Caco-2 (cell line): ENCODE results near the gene P2RX6. TPM values are rescaled to one million over a fixed set of nuclear protein-coding genes. Genes with fewer than 3 reads are reported as not detected.
A peak's percentile ranks its signal among the peaks of the same experiment; 100 is the strongest.

ENCODE experiments used
- BruUV-seq: library from RNA; stranded (reverse); fragments of 400-500 nt; replicated peaks from 2 replicates; lab custom pipeline; 2021; lab: Mats Ljungman, UMichigan
- CTCF ChIA-PET: fragments of 300-600 bp; sonication (Branson Sonifier 250); formaldehyde crosslinking; loops from one replicate; lab custom pipeline; 2022; ENCODE audit warnings: antibody characterized with exemption; lab: Charles Lee
- POLR2A ChIA-PET: fragments of 300-600 bp; sonication (Branson Sonifier 250); formaldehyde crosslinking; loops from one replicate; lab custom pipeline; 2022; ENCODE audit warnings: antibody characterized with exemption; lab: Charles Lee
- DNase-seq, 2 experiments: peaks; one replicate each; pipeline versions ENCODE4 v3.0.0 to v3.0.0-alpha.2; 2020 to 2022
- H3K27me3 ChIP-seq: replicated peaks from 2 replicates; pipeline ENCODE4 v1.6.0; 2011; ENCODE audit warnings: low read length; ENCODE audit not compliant: control insufficient read depth, insufficient read depth
- H3K36me3 ChIP-seq: 2 replicates; pipeline ENCODE4 v1.5.1; 2011; ENCODE audit warnings: low read length; ENCODE audit not compliant: control insufficient read depth, insufficient read depth
- H3K4me1 ChIP-seq: fragments of 250-450 bp; sonication (Bioruptor Pico); 2 replicates; pipeline ENCODE4 v1.5.1; 2020; ENCODE audit warnings: mild to moderate bottlenecking
- H3K4me3 ChIP-seq: 2 replicates; pipeline ENCODE4 v1.5.1; 2011; ENCODE audit warnings: low read depth, mild to moderate bottlenecking, control low read depth, low read length
- H3K9me3 ChIP-seq: fragments of 250-450 bp; sonication (Bioruptor Pico); 2 replicates; pipeline ENCODE4 v1.5.1; 2020; ENCODE audit warnings: mild to moderate bottlenecking, moderate library complexity
- H3K27ac Mint-ChIP-seq: one replicate; pipeline ENCODE4 v1.8.0; 2022; ENCODE audit warnings: mixed read lengths; ENCODE audit not compliant: unreplicated experiment
- H3K27me3 Mint-ChIP-seq: one replicate; pipeline ENCODE4 v1.8.0; 2022; ENCODE audit warnings: mixed read lengths; ENCODE audit not compliant: insufficient read depth, unreplicated experiment
- H3K36me3 Mint-ChIP-seq: one replicate; pipeline ENCODE4 v1.8.0; 2022; ENCODE audit warnings: mild to moderate bottlenecking, mixed read lengths; ENCODE audit not compliant: insufficient read depth, unreplicated experiment
- H3K4me1 Mint-ChIP-seq: one replicate; pipeline ENCODE4 v1.8.0; 2022; ENCODE audit warnings: low read depth, mixed read lengths; ENCODE audit not compliant: unreplicated experiment
- H3K4me3 Mint-ChIP-seq: one replicate; pipeline ENCODE4 v1.8.0; 2022; ENCODE audit warnings: mild to moderate bottlenecking, moderate library complexity, mixed read lengths; ENCODE audit not compliant: unreplicated experiment
- H3K9me3 Mint-ChIP-seq: one replicate; pipeline ENCODE4 v1.8.0; 2022; ENCODE audit warnings: mixed read lengths; ENCODE audit not compliant: unreplicated experiment
- CTCF ChIP-seq, 2 experiments: fragments of 200-600 bp in 1 of 2; IDR thresholded peaks; 1 replicate in 1 of 2; 2 replicates in 1 of 2; pipeline versions ENCODE4 v1.5.1 to v1.8.0; 2011 to 2022; ENCODE audit warnings: antibody characterized with exemption in 1 of 2, control low read depth in 1 of 2, inconsistent platforms in 1 of 2, low read depth in 1 of 2, low read length in 1 of 2, mild to moderate bottlenecking in 1 of 2, moderate library complexity in 1 of 2; ENCODE audit not compliant: insufficient read depth in 1 of 2, severe bottlenecking in 1 of 2, unreplicated experiment in 1 of 2
- intact Hi-C: fragments of 100-400 bp; cut with micrococcal nuclease; formaldehyde crosslinking; loops from one replicate; pipeline ENCODE4 v1.10.0; 2022; ENCODE audit not compliant: unreplicated experiment
- total RNA-seq: library from RNA; stranded (reverse); gene quantifications from 2 replicates; pipeline ENCODE4 v1.2.3, GENCODE V29; 2022

The P2RX6 gene
- total RNA-seq, 1 experiment from 2014 or later = 0.11 TPM

DNA sequence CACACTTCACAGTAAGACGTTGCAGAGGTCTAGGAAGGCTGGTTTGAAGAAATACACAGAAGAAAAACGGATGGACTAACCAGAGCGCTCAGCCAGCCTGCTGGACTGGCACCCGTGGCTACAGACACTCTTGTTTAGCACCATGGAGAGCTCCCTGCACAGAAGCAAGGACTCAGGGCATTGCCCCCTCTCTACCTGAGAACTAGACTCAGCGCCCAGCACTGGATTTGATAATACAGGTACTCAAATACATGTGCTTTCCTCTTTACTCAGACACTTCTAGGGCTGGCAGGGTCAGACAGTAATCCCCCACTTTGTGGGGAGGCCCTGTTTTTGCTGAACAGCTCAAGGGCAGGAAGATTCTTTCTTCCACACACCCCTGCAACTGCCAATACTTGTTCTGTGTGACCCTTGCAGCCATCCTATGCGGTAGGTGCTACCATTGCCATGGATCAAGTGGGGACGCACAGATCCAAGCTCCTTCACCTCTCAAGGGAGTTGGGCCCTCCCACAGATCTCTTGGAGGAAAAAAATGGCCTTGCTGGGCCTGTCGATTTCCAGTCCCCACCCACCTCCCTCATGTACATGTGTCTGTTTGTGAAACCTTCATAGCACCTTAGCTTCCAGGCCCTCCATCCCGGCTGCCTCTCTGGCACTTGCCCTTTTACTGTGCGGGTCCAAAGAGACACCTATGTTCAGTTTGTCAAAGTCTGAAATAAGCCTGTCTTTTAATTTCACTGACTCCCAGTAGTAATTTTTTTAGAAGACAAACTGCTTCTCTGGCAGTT lies 5.1 kb upstream of the P2RX6 start:
- peaks cover 11% of the 10 kb centered on the region for H3K4me1 Mint-ChIP-seq
- H3K9me3 Mint-ChIP-seq = no peaks in the 10 kb centered on the region
- peaks cover 12% of the 10 kb centered on the region; the same call in 1 of the 2 replicates for H3K4me1 ChIP-seq
- intact Hi-C loops = no loop called here
- peak; percentile 67 to 75 for DNase-seq
- no peaks in the 10 kb centered on the region for H3K27me3 Mint-ChIP-seq
- TF ChIP-seq CTCF (IDR thresholded peaks at IDR 0.05; ENCODE audit: insufficient read depth in 1 of 2, low read depth in 1 of 2, low read length in 1 of 2, severe bottlenecking in 1 of 2, unreplicated experiment in 1 of 2) = no peak
- no peak overlapping the region for H3K4me3 ChIP-seq
- no TSS peak for BruUV-seq
- ChIA-PET CTCF (interaction anchor here (0.9 kb wide), 1 partner anchor 251 kb away, joined by 3 read pairs; no protein-coding TSS in a partner anchor), POLR2A (no interaction called here)
- H3K9me3 ChIP-seq = no peaks in the 10 kb centered on the region
- peaks cover 5% of the 10 kb centered on the region for H3K36me3 Mint-ChIP-seq
- no peaks in the 10 kb centered on the region for H3K36me3 ChIP-seq
- H3K27ac Mint-ChIP-seq = no peak overlapping the region
- no peak overlapping the region for H3K4me3 Mint-ChIP-seq
- no peaks in the 10 kb centered on the region for H3K27me3 ChIP-seq

DNA sequence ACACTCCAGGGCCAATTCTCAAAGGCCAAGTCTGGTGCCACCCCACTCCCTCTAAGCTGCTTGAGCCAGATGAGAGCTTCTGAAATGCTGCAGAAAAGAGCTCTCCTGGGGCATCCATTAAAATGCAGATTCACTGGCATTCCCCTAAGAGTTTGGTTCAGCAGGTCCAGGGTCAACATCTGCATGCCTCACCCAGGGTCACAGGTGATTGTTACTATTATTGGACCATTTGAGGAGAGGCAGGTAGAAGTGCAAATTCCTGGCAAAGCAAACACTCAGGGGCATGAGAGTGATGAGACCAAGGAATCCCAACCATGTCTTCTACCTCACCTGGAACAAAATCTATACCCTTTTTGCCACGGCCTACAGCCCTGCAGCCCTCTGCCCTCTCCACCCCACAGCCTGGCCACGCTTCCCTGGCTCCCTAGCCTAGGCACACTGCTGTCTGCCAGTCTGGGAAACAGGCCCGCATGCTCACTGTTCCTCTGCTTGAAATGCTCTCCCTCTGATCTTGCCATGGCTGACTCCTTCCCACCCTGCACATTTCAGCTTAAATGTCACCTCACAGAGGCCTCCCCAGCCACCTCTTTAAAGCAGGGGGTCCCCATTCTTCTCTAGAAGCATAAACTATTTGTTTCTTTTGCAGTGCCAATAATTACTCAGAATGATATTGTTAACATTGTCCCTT lies 4.4 kb upstream of the P2RX6 start:
- POLR2A ChIA-PET = no interaction called here
- H3K4me1 Mint-ChIP-seq = peaks cover 17% of the 10 kb centered on the region
- BruUV-seq = no TSS peak
- H3K36me3 ChIP-seq = no peaks in the 10 kb centered on the region
- no peak overlapping the region for H3K27ac Mint-ChIP-seq
- CTCF ChIA-PET = no interaction called here
- H3K4me3 Mint-ChIP-seq = no peak overlapping the region
- DNase-seq = no peak
- peaks cover 13% of the 10 kb centered on the region; the same call in 1 of the 2 replicates for H3K4me1 ChIP-seq
- H3K4me3 ChIP-seq = no peak overlapping the region
- intact Hi-C loops = no loop called here
- H3K9me3 Mint-ChIP-seq = no peaks in the 10 kb centered on the region
- no peak for TF ChIP-seq CTCF (IDR thresholded peaks at IDR 0.05; ENCODE audit: insufficient read depth in 1 of 2, low read depth in 1 of 2, low read length in 1 of 2, severe bottlenecking in 1 of 2, unreplicated experiment in 1 of 2)
- H3K27me3 ChIP-seq = no peaks in the 10 kb centered on the region
- no peaks in the 10 kb centered on the region for H3K27me3 Mint-ChIP-seq
- no peaks in the 10 kb centered on the region for H3K9me3 ChIP-seq
- H3K36me3 Mint-ChIP-seq = peaks cover 7% of the 10 kb centered on the region

DNA sequence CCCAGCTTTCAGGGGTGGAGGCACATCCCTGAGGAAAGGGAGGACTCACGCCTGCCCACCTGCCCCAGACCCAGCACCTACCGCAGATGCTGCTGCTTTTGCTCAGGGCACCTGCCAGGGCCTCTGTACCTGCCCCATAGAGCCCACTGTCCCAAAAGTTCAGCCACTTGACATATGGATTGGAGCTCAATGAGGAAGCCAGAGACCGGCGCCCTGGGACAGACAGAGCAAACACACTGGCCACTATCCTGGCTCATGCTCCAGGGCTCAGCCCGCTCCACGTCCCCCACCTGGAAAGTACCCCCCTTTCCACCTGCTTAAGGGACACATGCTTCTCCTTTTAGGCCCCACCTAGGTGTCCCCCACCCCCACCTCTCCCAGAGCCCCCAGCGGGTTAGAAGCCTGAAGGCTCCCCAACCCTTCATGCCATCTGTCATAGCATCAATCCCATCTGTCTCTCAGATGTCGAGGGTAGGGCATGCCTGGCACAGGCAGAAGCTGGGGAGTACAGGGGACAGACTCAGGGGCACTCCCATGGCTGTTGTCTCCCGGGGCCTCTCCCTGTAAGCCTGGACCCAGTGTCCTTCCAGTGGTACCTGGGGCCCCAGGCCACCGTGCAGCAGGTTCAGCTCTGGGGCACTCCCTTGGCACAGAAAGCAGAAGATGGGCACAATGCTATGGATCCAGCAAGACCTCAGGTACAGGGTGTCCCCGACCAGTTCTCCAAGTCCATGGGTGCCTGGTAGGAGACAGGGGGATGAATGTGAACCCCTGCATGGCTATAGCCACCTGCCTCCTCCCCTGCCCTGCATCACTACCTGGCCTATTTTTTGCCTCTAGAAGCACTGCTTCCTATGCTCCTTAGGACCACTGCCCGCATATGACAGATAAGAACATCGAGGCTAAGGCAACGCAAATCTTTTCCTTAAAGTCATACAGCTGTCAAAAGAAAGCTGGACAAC lies 2.2 kb upstream of the P2RX6 start:
- Mint-ChIP-seq H3K4me1 (peaks cover 17% of the 10 kb centered on the region), H3K27ac (no peak overlapping the region), H3K4me3 (no peak overlapping the region), H3K36me3 (peaks cover 7% of the 10 kb centered on the region), H3K9me3 (no peaks in the 10 kb centered on the region), H3K27me3 (no peaks in the 10 kb centered on the region)
- intact Hi-C loops = no loop called here
- H3K9me3 ChIP-seq = no peaks in the 10 kb centered on the region
- no peaks in the 10 kb centered on the region for H3K27me3 ChIP-seq
- ChIA-PET POLR2A (no interaction called here), CTCF (no interaction called here)
- peaks cover 13% of the 10 kb centered on the region; the same call in 1 of the 2 replicates for H3K4me1 ChIP-seq
- no peaks in the 10 kb centered on the region for H3K36me3 ChIP-seq
- no peak overlapping the region for H3K4me3 ChIP-seq
- no TSS peak for BruUV-seq
- no peak for TF ChIP-seq CTCF (IDR thresholded peaks at IDR 0.05; ENCODE audit: insufficient read depth in 1 of 2, low read depth in 1 of 2, low read length in 1 of 2, severe bottlenecking in 1 of 2, unreplicated experiment in 1 of 2)
- no peak for DNase-seq
